GM13977 (cell line): Measurements from ENCODE around the gene CCAR1.
"Not testable (repeated sequence)": the region's sequence is repeated elsewhere in the genome, so short reads cannot be mapped to it uniquely, and the experiment has no call there.

Source experiments
- DNase-seq: peaks from one replicate; pipeline ENCODE4 v3.0.0; 2012; ENCODE audit warnings: low spot score
- CTCF ChIP-seq: IDR thresholded peaks from 2 replicates; pipeline ENCODE4 v1.5.1; 2012; ENCODE audit warnings: mild to moderate bottlenecking, control low read depth; ENCODE audit not compliant: insufficient read depth; ENCODE audit errors: extremely low read depth, missing control alignments
- in situ Hi-C: fragments of 300-500 bp; cut with MboI; formaldehyde crosslinking; loops from one replicate; pipeline ENCODE4 v1.12.0; 2022; ENCODE audit warnings: low sequenced_read_pairs, low pct_unique_long_range_greater_than_20kb, mixed read lengths, inconsistent platforms; ENCODE audit not compliant: unreplicated experiment

CCAR1 gene

GRCh38 chr10:68720793-68721672 lies at the start of gene CCAR1:
Gene CCAR1 (plus strand): TSS chr10:68721239. CDS start chr10:68722505, 1,266 bp downstream.
- TF ChIP-seq CTCF = no peak
- in situ Hi-C loops = no loop called here
- peak; percentile 97 for DNase-seq

GRCh38 chr10:68684413-68684812 lies 36.6 kb upstream of the CCAR1 start:
- no peak for TF ChIP-seq CTCF
- DNase-seq = peak; percentile 40

GRCh38 chr10:68696018-68696417 lies 25.0 kb upstream of the CCAR1 start:
- in situ Hi-C loops = no loop called here
- DNase-seq = no peak

More at GRCh38 chr10:68684413-68684812, 36.6 kb upstream of the CCAR1 start:
- in situ Hi-C loops = no loop called here

GRCh38 chr10:68697106-68697505 lies 23.9 kb upstream of the CCAR1 start:
- DNase-seq = no peak
- in situ Hi-C loops = no loop called here
- TF ChIP-seq CTCF = no peak

More at GRCh38 chr10:68696018-68696417, 25.0 kb upstream of the CCAR1 start:
- TF ChIP-seq CTCF = no peak

GRCh38 chr10:68700197-68700596 lies 20.8 kb upstream of the CCAR1 start:
- DNase-seq = no peak
- no peak for TF ChIP-seq CTCF
- in situ Hi-C loops = no loop called here

- in situ Hi-C loops = no loop called here
- TF ChIP-seq CTCF = no peak
- DNase-seq = no peak
These were observed 15.5 kb upstream of the CCAR1 start for GRCh38 chr10:68705548-68705947.

- in situ Hi-C loops, DNase-seq: not testable (repeated sequence)
These were observed 12.1 kb upstream of the CCAR1 start for GRCh38 chr10:68708987-68709386.

GRCh38 chr10:68713065-68713464 lies 8.0 kb upstream of the CCAR1 start:
- in situ Hi-C loops, DNase-seq: not testable (repeated sequence)
